Fibroblast of the aortic adventitia (primary cell): ENCODE results near the gene CACNA2D2. TPM values are rescaled to one million over a fixed set of nuclear protein-coding genes. Genes with fewer than 3 reads are reported as not detected.
A peak's percentile ranks its signal among the peaks of the same experiment; 100 is the strongest.

Experiments used
- DNase-seq: peaks from one replicate; pipeline ENCODE4 v3.0.0-alpha.2; 2010; ENCODE audit warnings: low read depth
- H3K4me3 ChIP-seq: 2 replicates; pipeline ENCODE4 v1.5.1; 2011; ENCODE audit warnings: low read depth, mild to moderate bottlenecking, control low read depth, low read length, moderate library complexity
- total RNA-seq: library from RNA; depleted of rRNA; stranded (reverse); fragments of >200 nt; gene quantifications from 2 replicates; pipeline ENCODE4 v1.2.3, GENCODE V29; 2012; ENCODE audit warnings: low replicate concordance
- TF ChIP-seq, protein P1 (sequence below): IDR thresholded peaks from 2 replicates; pipeline ENCODE4 v1.5.1; 2011; ENCODE audit warnings: mild to moderate bottlenecking, low read length, control low read depth, inconsistent platforms; ENCODE audit not compliant: insufficient read depth

Gene CACNA2D2
- total RNA-seq, 1 donor = not detected

DNA sequence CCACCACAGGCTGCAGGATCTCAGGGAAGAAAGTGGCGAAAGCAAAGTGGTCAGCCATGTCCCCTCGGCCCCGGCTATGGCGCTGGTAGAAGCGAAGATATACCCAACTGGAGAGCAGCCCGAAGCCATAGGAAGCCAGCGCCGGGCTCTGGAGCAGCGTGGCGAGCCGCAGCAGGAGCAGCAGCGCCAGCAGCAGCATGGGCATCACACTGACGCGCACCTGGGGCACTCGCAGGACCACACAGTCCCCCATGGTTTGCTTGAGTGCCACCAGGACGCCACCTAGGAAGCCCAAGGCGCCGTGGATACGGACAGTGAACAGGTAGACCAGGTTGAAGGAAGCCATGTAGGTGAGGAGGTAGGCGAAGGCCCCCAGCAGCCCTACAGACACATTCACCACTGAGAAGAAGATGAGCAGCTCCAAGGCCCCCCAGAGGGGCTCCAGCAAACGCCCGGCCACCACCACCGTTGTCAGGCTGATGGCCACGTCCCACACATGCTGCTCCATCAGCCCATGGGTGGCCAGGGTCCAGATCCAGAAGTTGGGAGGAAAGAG lies 145.0 kb downstream of the CACNA2D2 start:
- no peak for DNase-seq
- peak overlapping the region; percentile 96 for H3K4me3 ChIP-seq
- TF ChIP-seq, protein P1, sequence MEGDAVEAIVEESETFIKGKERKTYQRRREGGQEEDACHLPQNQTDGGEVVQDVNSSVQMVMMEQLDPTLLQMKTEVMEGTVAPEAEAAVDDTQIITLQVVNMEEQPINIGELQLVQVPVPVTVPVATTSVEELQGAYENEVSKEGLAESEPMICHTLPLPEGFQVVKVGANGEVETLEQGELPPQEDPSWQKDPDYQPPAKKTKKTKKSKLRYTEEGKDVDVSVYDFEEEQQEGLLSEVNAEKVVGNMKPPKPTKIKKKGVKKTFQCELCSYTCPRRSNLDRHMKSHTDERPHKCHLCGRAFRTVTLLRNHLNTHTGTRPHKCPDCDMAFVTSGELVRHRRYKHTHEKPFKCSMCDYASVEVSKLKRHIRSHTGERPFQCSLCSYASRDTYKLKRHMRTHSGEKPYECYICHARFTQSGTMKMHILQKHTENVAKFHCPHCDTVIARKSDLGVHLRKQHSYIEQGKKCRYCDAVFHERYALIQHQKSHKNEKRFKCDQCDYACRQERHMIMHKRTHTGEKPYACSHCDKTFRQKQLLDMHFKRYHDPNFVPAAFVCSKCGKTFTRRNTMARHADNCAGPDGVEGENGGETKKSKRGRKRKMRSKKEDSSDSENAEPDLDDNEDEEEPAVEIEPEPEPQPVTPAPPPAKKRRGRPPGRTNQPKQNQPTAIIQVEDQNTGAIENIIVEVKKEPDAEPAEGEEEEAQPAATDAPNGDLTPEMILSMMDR = no peak

DNA sequence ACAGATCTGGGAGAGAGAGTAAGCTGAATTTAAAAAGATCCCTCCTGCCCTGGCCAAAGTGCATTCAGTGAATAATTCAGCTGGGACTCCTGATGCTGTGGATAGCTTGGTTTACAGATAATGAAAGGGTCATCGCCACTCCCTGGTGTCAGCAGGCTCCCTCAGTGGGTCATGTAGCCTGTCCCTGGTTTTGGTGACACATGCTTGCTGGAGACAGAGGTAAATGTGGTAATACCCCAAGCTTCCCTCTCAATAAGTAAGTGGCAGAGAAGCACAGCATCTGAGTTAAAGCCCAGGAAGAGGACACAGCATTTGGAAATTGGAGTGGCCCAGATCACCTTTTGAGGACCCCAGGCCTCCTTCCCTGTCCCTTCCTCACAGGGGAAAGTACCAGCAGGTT lies 146.0 kb downstream of the CACNA2D2 start:
- H3K4me3 ChIP-seq = peak overlapping the region; percentile 96
- TF ChIP-seq, protein P1 = no peak
- DNase-seq = no peak

DNA sequence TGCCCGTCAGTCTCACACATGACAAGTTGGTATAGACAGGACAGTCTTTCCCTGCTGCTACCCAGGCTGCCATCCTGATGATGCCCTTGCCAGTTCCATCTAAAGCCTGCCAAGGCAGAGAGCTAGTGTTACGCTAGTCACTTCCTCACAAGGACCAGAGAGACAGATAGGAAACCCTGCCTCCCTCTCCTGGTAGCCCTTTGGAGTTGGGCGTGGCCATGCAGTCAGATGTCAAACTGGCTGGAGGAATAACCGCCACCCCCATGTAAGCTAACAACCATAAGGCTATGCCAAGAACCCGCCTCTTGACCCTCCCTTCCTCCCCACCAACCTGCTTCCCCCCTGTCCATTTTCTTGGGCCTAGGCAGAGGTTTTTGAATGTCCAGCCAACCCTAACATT lies 146.9 kb downstream of the CACNA2D2 start:
- H3K4me3 ChIP-seq = peak overlapping the region; percentile 96
- DNase-seq = peak; percentile 40
- TF ChIP-seq, protein P1 = peak; percentile 13

DNA sequence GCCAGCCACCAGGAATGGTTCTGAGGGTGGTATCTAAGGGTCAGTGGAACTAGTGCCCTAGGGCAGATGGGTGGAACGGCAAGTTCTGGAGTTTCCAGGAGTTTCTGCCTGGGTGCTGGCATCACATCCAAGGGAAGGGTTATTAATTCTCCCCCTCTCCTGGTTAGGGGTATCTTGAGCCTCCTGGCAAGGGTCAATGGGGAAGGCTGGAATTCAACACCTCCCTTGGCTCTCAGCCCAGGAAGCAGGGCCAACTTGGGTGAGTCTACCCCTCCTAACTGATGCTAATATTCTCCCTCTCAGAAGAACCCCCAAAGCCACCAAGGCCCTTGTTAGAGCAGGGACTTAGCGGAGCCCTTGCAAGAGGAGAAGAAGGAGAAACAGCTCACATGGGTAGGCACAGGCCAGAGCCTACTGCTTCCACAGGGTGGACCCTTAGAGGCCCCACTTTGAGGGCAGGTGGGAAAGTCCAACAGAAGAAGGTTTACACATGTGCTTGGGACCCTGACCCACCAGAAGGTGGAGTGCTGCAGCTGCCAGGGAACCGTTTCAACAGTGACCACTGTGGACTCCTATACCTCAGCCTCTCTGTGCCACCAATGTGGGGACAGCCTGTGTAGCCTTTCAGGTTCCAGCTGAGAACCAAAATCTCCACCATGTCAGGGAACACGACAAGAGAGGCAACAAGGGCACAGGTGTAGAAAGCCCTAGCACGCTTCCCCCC lies 147.4 kb downstream of the CACNA2D2 start:
- DNase-seq = no peak
- peak overlapping the region; percentile 96 for H3K4me3 ChIP-seq
- TF ChIP-seq, protein P1 = no peak

DNA sequence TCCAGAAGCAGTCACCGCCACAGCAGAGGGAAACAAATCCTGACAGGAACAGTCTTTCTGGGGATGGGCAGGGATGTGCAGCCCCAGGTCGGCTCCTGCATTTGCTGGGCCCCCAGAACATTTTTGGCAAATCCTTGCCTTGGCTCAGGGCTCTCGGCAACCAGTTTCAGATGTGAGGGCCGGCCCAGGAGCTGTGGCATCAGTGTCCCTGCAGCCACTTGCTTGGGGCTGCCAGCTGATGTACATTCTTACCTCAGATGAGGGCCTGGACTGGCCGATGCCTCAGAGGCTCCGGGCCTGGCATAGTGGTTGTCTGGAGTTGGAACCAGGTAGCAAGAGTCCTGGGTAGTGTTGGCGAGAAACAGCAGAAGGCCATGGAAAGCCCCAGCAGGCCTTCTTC lies 148.6 kb downstream of the CACNA2D2 start:
- TF ChIP-seq, protein P1 = no peak
- DNase-seq = no peak
- H3K4me3 ChIP-seq = no peak overlapping the region

DNA sequence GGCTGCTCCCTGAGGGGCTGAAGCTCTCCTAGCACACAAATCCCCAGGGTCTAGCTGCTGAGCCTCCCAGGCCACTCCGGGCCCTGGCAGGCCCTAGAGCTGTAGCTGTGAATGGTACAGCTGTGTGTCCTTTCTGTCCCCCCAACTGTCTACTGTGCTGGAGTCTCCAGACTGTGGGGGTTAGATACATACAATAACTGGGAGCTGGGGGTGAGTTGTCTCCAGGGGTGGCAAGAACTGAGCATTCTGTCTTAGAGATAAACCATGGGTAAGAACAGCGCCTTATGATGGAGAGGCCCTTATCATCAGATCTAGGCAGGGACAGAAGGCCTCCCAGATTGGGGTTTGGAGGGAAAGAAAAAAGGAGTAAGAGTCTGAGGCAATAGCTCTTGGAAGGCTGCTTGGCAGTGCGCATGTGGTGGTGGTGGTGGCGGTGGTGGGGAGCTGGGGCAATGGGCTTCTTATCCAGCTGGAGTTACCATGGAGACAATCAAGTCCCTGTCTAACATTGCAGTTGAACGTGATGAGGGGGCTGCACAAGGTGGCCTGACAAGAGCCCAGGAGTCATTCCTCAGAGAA lies 149.2 kb downstream of the CACNA2D2 start:
- H3K4me3 ChIP-seq = no peak overlapping the region
- DNase-seq = no peak
- TF ChIP-seq, protein P1 = no peak
